SU-DHL-6 (cell line): ENCODE data around the gene B3GALT2.

ENCODE experiments used
- H2AFZ ChIP-seq: fragments of 200-600 bp; sonication (generic); 2 replicates; pipeline ENCODE4 v1.6.1; 2014; ENCODE audit warnings: low read depth, mild to moderate bottlenecking, moderate library complexity, mixed read lengths, antibody characterized with exemption, low read length; ENCODE audit not compliant: severe bottlenecking
- H3F3A ChIP-seq: fragments of 200-600 bp; shearing (Covaris generic); 2 replicates; pipeline ENCODE4 v1.6.0; 2016; ENCODE audit warnings: antibody characterized with exemption, mild to moderate bottlenecking; ENCODE audit not compliant: insufficient read depth
- H3K27ac ChIP-seq: fragments of 200-600 bp; sonication (generic); 2 replicates; pipeline ENCODE4 v1.5.1; 2016; ENCODE audit warnings: low read depth, mild to moderate bottlenecking, low read length, moderate library complexity, mixed read lengths
- H3K27me3 ChIP-seq: fragments of 200-600 bp; sonication (generic), shearing (Covaris generic); 2 replicates; pipeline ENCODE4 v1.6.0; 2014; ENCODE audit warnings: mild to moderate bottlenecking, low read length
- H3K36me3 ChIP-seq: fragments of 200-600 bp; sonication (generic); 2 replicates; pipeline ENCODE4 v1.6.1; 2014; ENCODE audit warnings: mild to moderate bottlenecking, low read length, mixed read lengths
- H3K4me2 ChIP-seq: fragments of 300-600, 200-600 bp; shearing (Covaris generic), sonication (generic); 2 replicates; pipeline ENCODE4 v1.6.0; 2014; ENCODE audit warnings: low read length, low read depth, mild to moderate bottlenecking; ENCODE audit not compliant: poor library complexity, severe bottlenecking
- H3K4me3 ChIP-seq: fragments of 200-600 bp; sonication (generic); 2 replicates; pipeline ENCODE4 v1.5.1; 2014; ENCODE audit warnings: antibody characterized with exemption, low read length, mild to moderate bottlenecking, mixed read lengths; ENCODE audit not compliant: insufficient read depth, poor library complexity, severe bottlenecking
- H3K79me2 ChIP-seq: fragments of 200-600 bp; sonication (generic); 2 replicates; pipeline ENCODE4 v1.6.1; 2014; ENCODE audit warnings: mild to moderate bottlenecking, low read length, moderate library complexity; ENCODE audit not compliant: insufficient read depth
- H3K9ac ChIP-seq: fragments of 200-600 bp; sonication (generic); 2 replicates; pipeline ENCODE4 v1.7.0; 2014; ENCODE audit warnings: mild to moderate bottlenecking, low read length
- H3K9me2 ChIP-seq: fragments of 200-600 bp; sonication (generic); replicated peaks from 2 replicates; pipeline ENCODE4 v1.6.1; 2014; ENCODE audit warnings: low read length; ENCODE audit not compliant: insufficient read depth
- H3K9me3 ChIP-seq: fragments of 200-600 bp; sonication (generic); 2 replicates; pipeline ENCODE4 v1.6.1; 2014; ENCODE audit warnings: low read length, mixed read lengths; ENCODE audit not compliant: insufficient read depth
- H4K20me1 ChIP-seq: fragments of 200-600 bp; sonication (generic); 2 replicates; pipeline ENCODE4 v1.6.1; 2014; ENCODE audit warnings: low read depth, mild to moderate bottlenecking, antibody characterized with exemption, low read length, moderate library complexity, mixed read lengths
- EZH2phosphoT487 ChIP-seq: fragments of 200-600 bp; sonication (generic), shearing (Covaris generic); conservative IDR thresholded peaks from 2 replicates; pipeline ENCODE4 v1.6.1; 2018; ENCODE audit warnings: mild to moderate bottlenecking, antibody characterized with exemption, low read length, moderate library complexity, mixed read lengths
- TF ChIP-seq, protein P1 (sequence below): fragments of 200-600 bp; sonication (generic); IDR thresholded peaks from one replicate; pipeline ENCODE4 v1.5.1; 2017; ENCODE audit warnings: antibody characterized with exemption, mild to moderate bottlenecking, low read length, moderate library complexity; ENCODE audit not compliant: insufficient read depth, poor library complexity, severe bottlenecking

The B3GALT2 gene

GRCh38 chr1:193156822-193157142, 29.6 kb downstream of the B3GALT2 start:
- no peaks in the 10 kb centered on the region for H3K9me2 ChIP-seq
- H3K27ac ChIP-seq = no peak overlapping the region
- H3K4me3 ChIP-seq = no peak overlapping the region
- TF ChIP-seq EZH2phosphoT487 = no peak
- TF ChIP-seq, protein P1, sequence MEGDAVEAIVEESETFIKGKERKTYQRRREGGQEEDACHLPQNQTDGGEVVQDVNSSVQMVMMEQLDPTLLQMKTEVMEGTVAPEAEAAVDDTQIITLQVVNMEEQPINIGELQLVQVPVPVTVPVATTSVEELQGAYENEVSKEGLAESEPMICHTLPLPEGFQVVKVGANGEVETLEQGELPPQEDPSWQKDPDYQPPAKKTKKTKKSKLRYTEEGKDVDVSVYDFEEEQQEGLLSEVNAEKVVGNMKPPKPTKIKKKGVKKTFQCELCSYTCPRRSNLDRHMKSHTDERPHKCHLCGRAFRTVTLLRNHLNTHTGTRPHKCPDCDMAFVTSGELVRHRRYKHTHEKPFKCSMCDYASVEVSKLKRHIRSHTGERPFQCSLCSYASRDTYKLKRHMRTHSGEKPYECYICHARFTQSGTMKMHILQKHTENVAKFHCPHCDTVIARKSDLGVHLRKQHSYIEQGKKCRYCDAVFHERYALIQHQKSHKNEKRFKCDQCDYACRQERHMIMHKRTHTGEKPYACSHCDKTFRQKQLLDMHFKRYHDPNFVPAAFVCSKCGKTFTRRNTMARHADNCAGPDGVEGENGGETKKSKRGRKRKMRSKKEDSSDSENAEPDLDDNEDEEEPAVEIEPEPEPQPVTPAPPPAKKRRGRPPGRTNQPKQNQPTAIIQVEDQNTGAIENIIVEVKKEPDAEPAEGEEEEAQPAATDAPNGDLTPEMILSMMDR = no peak
- peaks cover 5% of the 10 kb centered on the region; the same call in 1 of the 2 replicates for H3K79me2 ChIP-seq
- no peaks in the 10 kb centered on the region for H4K20me1 ChIP-seq
- H3K27me3 ChIP-seq = no peaks in the 10 kb centered on the region
- H3K9me3 ChIP-seq = no peaks in the 10 kb centered on the region
- no peak overlapping the region for H3K4me2 ChIP-seq
- H2AFZ ChIP-seq = no peak overlapping the region
- peaks cover 17% of the 10 kb centered on the region; the same call in 1 of the 2 replicates for H3F3A ChIP-seq
- peaks cover 45% of the 10 kb centered on the region for H3K36me3 ChIP-seq
- H3K9ac ChIP-seq = no peak overlapping the region

GRCh38 chr1:193156117-193156821, 30.1 kb downstream of the B3GALT2 start:
- no peak overlapping the region for H3K9ac ChIP-seq
- H2AFZ ChIP-seq = no peak overlapping the region
- peaks cover 5% of the 10 kb centered on the region; the same call in 1 of the 2 replicates for H3K79me2 ChIP-seq
- H3K27me3 ChIP-seq = no peaks in the 10 kb centered on the region
- H3K4me2 ChIP-seq = no peak overlapping the region
- peaks cover 44% of the 10 kb centered on the region for H3K36me3 ChIP-seq
- no peaks in the 10 kb centered on the region for H3K9me2 ChIP-seq
- TF ChIP-seq, protein P1 = no peak
- TF ChIP-seq EZH2phosphoT487 = no peak
- H3K9me3 ChIP-seq = no peaks in the 10 kb centered on the region
- H3F3A ChIP-seq = peaks cover 17% of the 10 kb centered on the region; the same call in 1 of the 2 replicates
- H3K27ac ChIP-seq = no peak overlapping the region
- H3K4me3 ChIP-seq = no peak overlapping the region
- no peaks in the 10 kb centered on the region for H4K20me1 ChIP-seq

- Histone ChIP-seq H3K9me2 (no peaks in the 10 kb centered on the region), H3K27ac (no peak overlapping the region), H3K27me3 (no peaks in the 10 kb centered on the region), H3K9ac (no peak overlapping the region), H3K4me2 (no peak overlapping the region), H2AFZ (no peak overlapping the region), H3K79me2 (peaks cover 17% of the 10 kb centered on the region), H4K20me1 (no peaks in the 10 kb centered on the region), H3K36me3 (peaks cover 37% of the 10 kb centered on the region), H3F3A (peaks cover 6% of the 10 kb centered on the region; the same call in 1 of the 2 replicates), H3K4me3 (no peak overlapping the region), H3K9me3 (no peaks in the 10 kb centered on the region)
- TF ChIP-seq EZH2phosphoT487 = no peak
- TF ChIP-seq, protein P1 = no peak
Measured at GRCh38 chr1:193144999-193145398, 41.4 kb downstream of the B3GALT2 start.
